Gastroesophageal sphincter (tissue), 4 donors: Measurements from ENCODE around the gene KRT84. TPM values are rescaled to one million over a fixed set of nuclear protein-coding genes. Genes with fewer than 3 reads are reported as not detected.

Source experiments
- ATAC-seq: fragments of 150-250 bp; one replicate; pipeline ENCODE4 v1.9.1; 2016; ENCODE audit warnings: mild to moderate bottlenecking, moderate library complexity
- H3K27ac ChIP-seq, 4 donors: fragments of 200-600 bp; sonication (generic) in 3 of 4; 1 replicate in 3 of 4; 2 replicates in 1 of 4; pipeline ENCODE4 v1.5.1; 2016 to 2019
- H3K27me3 ChIP-seq: fragments of 200-600 bp; sonication (generic); one replicate; pipeline ENCODE4 v1.5.1; 2019
- H3K36me3 ChIP-seq, 2 donors: fragments of 200-600 bp; sonication (generic); one replicate each; pipeline ENCODE4 v1.5.1; 2019; ENCODE audit warnings: control low read depth in 1 of 2
- H3K4me1 ChIP-seq, 3 donors: fragments of 200-600 bp; sonication (generic); 1 replicate in 2 of 3; 2 replicates in 1 of 3; pipeline ENCODE4 v1.5.1; 2016 to 2019; ENCODE audit warnings: control low read depth in 2 of 3
- H3K4me3 ChIP-seq, 2 donors: fragments of 200-600 bp; sonication (generic); one replicate each; pipeline ENCODE4 v1.5.1; 2019; ENCODE audit warnings: mild to moderate bottlenecking in 1 of 2, moderate library complexity in 1 of 2
- H3K9me3 ChIP-seq, 3 donors: fragments of 200-600 bp; sonication (generic); one replicate each; pipeline ENCODE4 v1.5.1; 2017 to 2019; ENCODE audit warnings: control low read depth in 2 of 3
- CTCF ChIP-seq, 4 experiments: fragments of 200-600 bp in 2 of 4; fragments of 450-650 bp in 2 of 4; sonication (generic) in 1 of 4; IDR thresholded peaks; one replicate each; pipeline ENCODE4 v1.5.1; 2017 to 2019; ENCODE audit warnings: antibody characterized with exemption in 4 of 4, mild to moderate bottlenecking in 2 of 4, moderate library complexity in 2 of 4
- EP300 ChIP-seq: sonication (generic); formaldehyde crosslinking; IDR thresholded peaks from one replicate; pipeline ENCODE4 v1.6.1; 2017; ENCODE audit warnings: antibody characterized with exemption, mild to moderate bottlenecking
- POLR2A ChIP-seq, 2 donors: fragments of 450-650 bp; IDR thresholded peaks; one replicate each; pipeline ENCODE4 v1.6.1; 2017; ENCODE audit warnings: antibody characterized with exemption in 2 of 2, mild to moderate bottlenecking in 2 of 2, moderate library complexity in 1 of 2
- POLR2AphosphoS5 ChIP-seq: sonication (generic); formaldehyde crosslinking; IDR thresholded peaks from one replicate; pipeline ENCODE4 v1.6.1; 2017; ENCODE audit warnings: antibody characterized with exemption
- whole genome bisulfite sequencing, 2 donors: methylation state at CpG; one replicate each; pipeline ENCODE4 v1.1.5; 2018; ENCODE audit warnings: low coverage in 1 of 2; 5-methylcytosine and 5-hydroxymethylcytosine counted together
- total RNA-seq, 4 donors: library from RNA; depleted of rRNA; stranded (reverse); fragments of >200 nt; gene quantifications; one replicate each; pipeline ENCODE4 v1.1.0, GENCODE V29; 2016

KRT84 gene
- total RNA-seq, 4 donors from 2014 or later = not detected

GRCh38 chr12:52356762-52357580 is 28.5 kb downstream of the KRT84 start:
- Histone ChIP-seq H3K27ac (no peak overlapping the region), H3K4me1 (no peaks in the 10 kb centered on the region), H3K36me3 (no peaks in the 10 kb centered on the region), H3K4me3 (no peak overlapping the region), H3K27me3 (peaks cover 23% of the 10 kb centered on the region), H3K9me3 (no peaks in the 10 kb centered on the region)
- no peak for TF ChIP-seq CTCF (IDR thresholded peaks at IDR 0.05)
- TF ChIP-seq EP300 = no peak
- TF ChIP-seq POLR2A (IDR thresholded peaks at IDR 0.05) = no peak
- TF ChIP-seq POLR2AphosphoS5 = no peak
- no peak for ATAC-seq
- 93 to 95% methylated on average over 4 to 5 of the region's 20 CpGs for whole genome bisulfite sequencing, 2 donors

GRCh38 chr12:52356031-52356761 is 29.3 kb downstream of the KRT84 start:
- Histone ChIP-seq H3K9me3 (no peaks in the 10 kb centered on the region), H3K36me3 (no peaks in the 10 kb centered on the region), H3K27me3 (peaks cover 23% of the 10 kb centered on the region), H3K4me1 (peaks cover 0 to 5% (median 0%) of the 10 kb centered on the region in 3 donors), H3K4me3 (no peak overlapping the region), H3K27ac (no peak overlapping the region)
- WGBS, 2 donors = 80 to 97% methylated on average over 2 to 7 of the region's 56 CpGs
- TF ChIP-seq EP300 = no peak
- TF ChIP-seq CTCF (IDR thresholded peaks at IDR 0.05) = no peak
- ATAC-seq = no peak

GRCh38 chr12:52355176-52355575 is 30.3 kb downstream of the KRT84 start:
- Histone ChIP-seq H3K4me3 (no peak overlapping the region), H3K36me3 (no peaks in the 10 kb centered on the region), H3K27me3 (peaks cover 23% of the 10 kb centered on the region), H3K9me3 (no peaks in the 10 kb centered on the region), H3K4me1 (peaks cover 0 to 8% (median 0%) of the 10 kb centered on the region in 3 donors), H3K27ac (no peak overlapping the region)
- no peak for ATAC-seq
- WGBS, 2 donors = 86 to 90% methylated on average over 2 to 8 of the region's 8 CpGs
- TF ChIP-seq CTCF (IDR thresholded peaks at IDR 0.05) (no peak), POLR2A (IDR thresholded peaks at IDR 0.05) (no peak), EP300 (no peak), POLR2AphosphoS5 (no peak)

- TF ChIP-seq POLR2A (IDR thresholded peaks at IDR 0.05) (no peak), CTCF (IDR thresholded peaks at IDR 0.05) (no peak), POLR2AphosphoS5 (no peak), EP300 (no peak)
- no peak overlapping the region for H3K27ac ChIP-seq
- H3K9me3 ChIP-seq = no peaks in the 10 kb centered on the region
- 28 to 42% methylated on average over 5 of the region's 5 CpGs for WGBS, 2 donors
- H3K36me3 ChIP-seq = no peaks in the 10 kb centered on the region
- no peak for ATAC-seq
- H3K4me3 ChIP-seq = no peak overlapping the region
- peaks cover 23% of the 10 kb centered on the region for H3K27me3 ChIP-seq
- peaks cover 0 to 8% (median 0%) of the 10 kb centered on the region in 3 donors for H3K4me1 ChIP-seq
Measured at GRCh38 chr12:52354200-52354599, 31.3 kb downstream of the KRT84 start.
